SH-SY5Y (cell line): Measurements from ENCODE around the gene INTS7.

ENCODE experiments used
- GATA2 ChIP-seq: IDR thresholded peaks from 2 replicates; pipeline ENCODE4 v1.6.1; 2011; ENCODE audit warnings: mild to moderate bottlenecking, low read depth, low read length
- GATA3 ChIP-seq: IDR thresholded peaks from 2 replicates; pipeline ENCODE4 v1.6.1; 2011; ENCODE audit warnings: low read depth, mild to moderate bottlenecking, low read length, moderate library complexity

DNA sequence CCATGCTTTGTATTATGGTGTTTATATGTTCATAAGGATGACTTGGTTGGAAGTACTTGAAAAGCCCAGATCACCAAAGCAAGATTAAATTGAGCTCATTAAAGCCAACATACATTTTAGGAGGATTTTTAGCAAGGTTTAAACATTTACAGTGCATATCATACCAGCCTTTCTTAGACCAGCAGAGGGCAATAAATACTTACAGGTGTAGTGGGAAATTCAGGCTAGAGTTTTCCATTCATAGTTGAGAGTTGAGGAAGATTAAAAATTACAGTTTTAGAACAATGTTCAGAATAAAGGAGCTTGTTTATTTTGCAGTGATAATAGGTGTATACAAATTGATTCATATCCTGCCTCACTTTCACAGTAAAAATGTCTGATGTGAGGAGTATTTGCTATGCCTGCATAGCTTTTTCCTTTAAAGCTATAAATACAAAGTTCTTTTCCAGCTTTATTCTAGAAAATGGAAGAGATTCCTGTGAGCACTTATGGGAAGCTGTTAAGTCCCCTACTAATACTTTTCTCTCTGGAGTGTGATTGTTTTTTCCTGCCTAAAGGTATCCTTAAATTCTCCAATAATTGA, 35.5 kb upstream of the INTS7 start:
- TF ChIP-seq GATA2 = no peak
- TF ChIP-seq GATA3 = no peak
